ENCODE measurements around the gene FN1.
"Not testable (repeated sequence)": the region's sequence is repeated elsewhere in the genome, so short reads cannot be mapped to it uniquely, and the experiment has no call there.

The FN1 gene

DNA sequence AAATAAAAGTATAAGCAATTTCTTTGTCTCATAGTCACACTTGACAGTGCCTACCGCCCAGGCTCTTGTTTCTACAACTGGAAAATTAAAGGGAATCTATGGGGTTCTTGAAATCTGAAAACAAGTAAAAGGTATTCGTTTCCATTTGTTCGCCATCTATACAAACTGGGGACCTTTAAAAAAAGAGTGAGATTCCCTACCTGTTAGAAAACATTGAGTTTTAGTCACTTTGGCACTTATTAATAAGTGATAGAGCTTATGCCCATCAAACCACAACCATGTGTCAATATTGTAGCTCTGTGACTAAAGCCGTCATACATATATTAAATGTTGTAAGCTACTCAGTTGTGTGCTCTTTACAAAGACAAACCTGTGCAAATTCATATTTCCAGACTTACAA lies 13.2 kb downstream of the FN1 start:
- no peak for DNase-seq (ENCODE audit: low read depth)

DNA sequence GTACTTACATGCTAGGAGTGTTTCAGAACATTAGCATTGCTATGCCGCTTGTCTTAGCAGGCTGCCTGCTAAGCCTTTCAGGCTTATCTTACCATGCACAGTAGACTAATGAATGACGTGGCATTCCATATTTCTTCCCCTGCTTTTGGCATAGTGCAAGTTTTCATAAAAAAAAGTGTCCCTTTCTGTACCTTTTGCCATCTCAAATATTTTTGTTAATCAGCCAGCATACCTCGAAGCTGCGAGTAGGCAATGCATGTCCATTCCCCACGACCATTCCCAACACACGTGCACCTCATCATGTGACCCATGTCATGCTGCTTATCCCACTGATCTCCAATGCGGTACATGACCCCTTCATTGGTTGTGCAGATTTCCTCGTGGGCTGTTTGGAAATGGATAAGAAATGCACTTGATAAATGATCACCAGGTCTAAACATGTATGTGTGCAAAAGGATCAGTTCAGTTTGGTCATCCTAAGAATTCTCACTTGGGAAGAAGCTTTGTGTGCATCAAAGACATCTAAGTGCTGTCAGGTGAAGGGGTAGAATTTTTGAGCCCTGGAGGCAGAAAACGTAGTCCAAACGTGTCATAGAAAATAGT lies 13.9 kb downstream of the FN1 start:
- DNase-seq (ENCODE audit: low read depth) = no peak

DNA sequence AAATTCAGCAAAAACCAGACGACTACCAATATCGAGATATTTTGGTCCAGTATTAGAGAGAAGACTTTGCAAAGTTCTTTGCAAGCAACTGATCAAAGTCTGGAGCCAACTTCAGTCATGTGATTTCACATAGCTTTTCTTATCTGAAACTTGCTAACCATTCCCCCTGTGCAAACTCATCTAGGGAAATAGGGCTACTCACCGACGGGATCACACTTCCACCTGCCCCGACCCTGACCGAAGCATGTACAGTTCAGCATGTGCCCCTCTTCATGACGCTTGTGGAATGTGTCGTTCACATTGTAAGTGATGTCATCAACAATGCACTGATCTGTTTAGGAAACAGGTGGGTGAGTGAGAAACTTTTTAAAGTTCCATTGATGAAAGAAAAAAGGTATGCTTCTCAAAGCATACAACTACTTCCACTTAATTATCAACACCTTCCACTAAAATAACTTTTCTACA lies 15.4 kb downstream of the FN1 start:
- no peak for DNase-seq (ENCODE audit: low read depth)

DNA sequence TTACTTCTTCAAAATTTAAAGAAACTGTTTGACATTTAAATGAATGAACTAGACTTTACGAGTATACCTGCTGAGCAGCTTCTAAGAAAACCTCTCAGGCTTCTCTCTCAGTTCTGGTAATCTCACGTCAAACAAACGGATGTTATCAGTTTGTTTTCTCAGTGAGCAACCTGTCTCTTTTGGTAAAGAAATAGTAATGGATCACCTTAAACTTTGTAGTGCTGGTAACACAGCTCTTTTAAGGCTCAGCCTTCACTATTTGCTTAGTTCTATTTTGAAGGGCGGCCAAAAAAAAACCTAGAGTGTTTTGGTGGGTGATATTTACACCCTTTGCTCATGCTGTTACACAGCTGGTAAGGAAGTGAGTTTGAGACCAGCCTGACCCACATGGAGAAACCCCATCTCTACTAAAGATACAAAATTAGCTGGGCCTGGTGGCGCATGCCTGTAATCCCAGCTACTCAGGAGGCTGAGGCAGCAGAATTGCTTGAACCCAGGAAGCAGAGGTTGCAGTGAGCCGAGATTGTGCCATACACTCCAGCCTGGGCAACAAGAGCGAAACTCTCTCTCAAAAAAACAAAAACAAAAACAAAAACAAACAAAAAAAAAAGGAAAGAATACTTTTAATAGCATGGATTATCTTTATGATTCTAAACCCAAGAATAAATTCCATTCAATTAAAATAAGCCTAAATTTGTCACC lies 15.9 kb downstream of the FN1 start:
- no peak for DNase-seq (ENCODE audit: low read depth)

DNA sequence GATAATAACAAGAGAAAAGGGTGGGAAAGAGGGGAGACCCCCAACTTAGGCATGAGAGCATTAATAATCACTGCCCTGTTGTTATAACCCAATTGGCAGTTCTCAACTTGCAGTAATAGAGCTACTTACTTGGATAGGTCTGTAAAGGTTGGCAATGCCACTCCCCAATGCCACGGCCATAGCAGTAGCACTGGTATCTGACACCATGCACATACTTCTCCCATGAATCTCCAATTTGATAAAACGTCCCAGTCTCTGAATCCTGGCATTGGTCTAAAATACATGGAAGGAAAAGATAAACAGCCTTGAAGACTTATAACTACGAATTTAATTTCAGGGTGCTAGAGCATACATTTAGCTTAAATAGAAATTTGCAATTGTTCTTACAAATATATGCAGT lies 16.8 kb downstream of the FN1 start:
- no peak for DNase-seq (ENCODE audit: low read depth)

DNA sequence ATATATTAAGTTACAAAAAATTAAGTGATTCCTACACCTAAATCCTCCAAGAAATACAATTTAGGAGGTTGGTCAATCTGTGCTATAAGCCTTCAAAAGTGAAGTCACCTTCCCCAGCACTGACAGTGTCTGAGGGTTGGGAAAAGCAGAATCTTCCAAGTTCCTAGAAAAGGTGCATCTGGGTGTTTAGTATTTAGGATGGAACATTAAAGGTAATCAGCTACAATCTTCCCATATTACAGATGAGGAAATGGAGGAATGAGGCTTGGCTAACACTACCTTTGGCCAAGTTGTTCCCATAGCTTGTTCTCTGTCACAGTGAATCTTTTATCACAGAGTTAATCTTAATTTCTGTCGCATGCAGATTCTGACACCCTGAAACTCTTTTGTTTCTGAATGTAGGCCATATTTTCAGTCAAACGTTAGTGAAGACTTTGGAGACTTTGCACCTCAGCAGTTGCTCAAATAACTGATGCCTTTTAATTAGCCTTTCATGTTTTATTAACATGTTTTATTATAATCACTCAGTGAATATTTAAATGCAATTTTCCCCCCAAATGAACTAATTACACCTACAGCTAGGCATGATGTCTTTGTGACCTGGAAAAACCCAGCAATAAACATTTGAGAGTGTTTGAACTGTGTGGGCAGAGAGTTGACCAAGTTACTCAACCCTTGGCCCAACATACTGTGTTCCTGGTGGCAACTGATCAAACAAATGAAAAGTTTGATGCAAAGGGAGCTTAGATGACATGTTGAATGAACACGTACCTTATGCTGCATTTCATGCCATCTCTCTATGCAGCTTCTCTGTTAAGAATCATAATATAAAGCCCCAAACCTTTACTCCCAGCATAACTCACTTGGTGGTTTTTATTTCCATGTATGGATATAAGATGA lies 17.6 kb downstream of the FN1 start:
- DNase-seq (ENCODE audit: low read depth) = no peak

DNA sequence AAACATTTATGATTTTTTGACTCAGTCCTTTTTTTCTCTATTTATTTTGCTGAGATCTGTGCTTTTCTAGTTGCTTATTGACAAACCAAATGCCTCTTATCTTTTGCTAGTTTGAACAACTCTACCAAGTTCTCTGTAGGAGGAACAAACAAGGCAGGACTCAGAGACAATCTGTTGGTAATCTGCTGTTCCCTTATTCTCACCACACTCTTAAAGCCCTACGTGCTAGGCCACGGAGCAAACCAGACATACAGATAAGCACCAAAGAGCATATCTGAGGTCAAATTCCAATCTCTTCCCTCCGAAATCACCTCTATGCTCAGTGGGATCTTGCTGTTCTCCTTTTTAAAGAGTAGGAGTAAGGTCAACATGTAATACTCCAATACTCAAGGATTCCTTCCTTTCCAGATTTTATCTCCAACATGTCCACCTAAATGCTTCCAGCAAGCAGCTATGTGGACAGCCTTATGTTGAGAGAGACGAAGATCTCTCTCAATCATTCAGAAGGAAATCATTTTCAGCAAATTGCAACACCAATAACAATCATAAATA lies 18.4 kb downstream of the FN1 start:
- no peak for DNase-seq (ENCODE audit: low read depth)

DNA sequence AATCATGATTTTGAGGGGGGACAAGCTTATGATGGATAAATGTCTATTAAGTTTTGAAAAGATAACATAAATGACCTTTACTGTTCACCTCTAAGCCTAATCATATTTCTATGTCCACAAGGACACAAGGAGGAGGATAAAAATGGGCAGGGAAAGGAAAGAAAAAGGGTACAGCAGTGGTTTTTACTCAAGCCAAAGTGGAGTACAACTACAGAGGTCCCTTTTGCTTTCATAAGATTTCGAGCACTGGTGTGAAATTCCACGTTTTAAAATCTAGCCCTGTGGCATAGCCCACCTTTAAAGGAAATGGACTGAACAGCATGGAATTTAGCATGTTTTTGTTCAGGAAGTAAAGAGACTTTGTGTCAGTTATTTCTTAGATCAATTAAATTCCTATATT lies 19.2 kb downstream of the FN1 start:
- no peak for DNase-seq (ENCODE audit: low read depth)

DNA sequence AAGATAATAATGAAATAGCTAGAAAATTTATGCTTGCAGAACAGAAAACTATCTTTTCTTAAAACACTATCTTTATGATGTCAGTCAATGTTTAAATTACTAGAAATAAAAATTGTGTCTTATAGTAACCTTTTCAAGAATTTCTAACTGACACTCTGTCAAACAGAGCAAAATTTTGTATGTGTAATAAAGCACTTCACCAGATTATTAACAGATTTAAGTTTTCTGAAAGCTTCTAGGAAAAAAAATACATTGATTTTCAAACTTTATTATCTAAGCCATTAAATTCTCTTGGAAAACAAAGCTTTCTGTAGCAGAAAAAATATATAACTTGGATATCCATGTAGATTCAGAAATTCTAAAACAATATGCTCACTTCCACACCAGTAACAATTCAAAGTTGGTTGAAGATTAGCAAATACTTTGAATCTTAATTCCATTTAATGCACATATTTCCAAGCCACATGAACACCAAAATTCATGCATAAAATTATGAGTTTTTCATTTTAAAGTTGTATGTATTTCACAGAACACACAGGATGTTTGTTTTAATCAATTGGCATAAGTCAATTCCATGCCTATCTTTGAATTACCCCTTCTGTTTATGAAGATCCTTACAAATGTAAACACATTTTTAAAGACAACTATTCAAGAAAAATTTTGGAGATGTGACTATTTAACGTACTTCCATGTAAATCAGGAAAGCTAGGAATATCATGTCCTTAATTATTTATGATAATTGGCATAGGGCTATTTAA lies 19.9 kb downstream of the FN1 start:
- no peak for DNase-seq (ENCODE audit: low read depth)

DNA sequence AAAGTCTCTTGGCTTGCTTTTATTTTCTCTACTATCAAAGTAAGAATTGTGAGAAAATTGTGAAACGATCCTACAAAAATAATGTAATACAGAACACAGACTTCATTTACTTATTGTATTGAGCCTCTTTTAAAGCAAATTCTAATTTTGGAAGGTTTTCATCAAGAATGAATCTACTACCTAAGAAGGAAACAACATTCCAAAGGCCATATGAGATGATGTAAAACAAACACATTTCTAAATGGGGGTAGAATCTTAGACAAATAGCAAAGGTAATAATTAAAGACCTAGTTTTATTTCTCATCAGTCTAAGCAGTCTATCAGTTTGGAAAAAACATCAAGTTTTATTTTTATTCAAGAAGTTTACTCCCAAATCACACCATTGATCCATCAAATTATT lies 20.6 kb downstream of the FN1 start:
- no peak for DNase-seq (ENCODE audit: low read depth)

DNA sequence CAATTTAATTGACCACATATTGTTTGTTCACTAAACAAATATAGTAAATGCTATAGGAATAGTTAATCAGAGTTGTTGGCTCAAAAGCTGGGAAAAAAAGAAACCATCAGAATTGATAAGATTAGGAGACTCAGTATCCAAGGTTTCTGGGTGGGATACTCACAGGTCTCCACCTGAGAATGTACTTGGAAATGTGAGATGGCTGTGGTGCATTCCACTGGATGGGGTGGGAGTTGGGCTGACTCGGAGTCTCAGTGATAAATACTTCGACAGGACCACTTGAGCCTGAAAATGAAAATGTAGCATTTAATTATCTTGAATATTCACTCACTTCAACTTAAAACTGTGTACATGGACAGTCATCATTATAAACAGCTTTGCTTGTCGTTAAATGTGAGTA lies 21.2 kb downstream of the FN1 start:
- no peak for DNase-seq (ENCODE audit: low read depth)

DNA sequence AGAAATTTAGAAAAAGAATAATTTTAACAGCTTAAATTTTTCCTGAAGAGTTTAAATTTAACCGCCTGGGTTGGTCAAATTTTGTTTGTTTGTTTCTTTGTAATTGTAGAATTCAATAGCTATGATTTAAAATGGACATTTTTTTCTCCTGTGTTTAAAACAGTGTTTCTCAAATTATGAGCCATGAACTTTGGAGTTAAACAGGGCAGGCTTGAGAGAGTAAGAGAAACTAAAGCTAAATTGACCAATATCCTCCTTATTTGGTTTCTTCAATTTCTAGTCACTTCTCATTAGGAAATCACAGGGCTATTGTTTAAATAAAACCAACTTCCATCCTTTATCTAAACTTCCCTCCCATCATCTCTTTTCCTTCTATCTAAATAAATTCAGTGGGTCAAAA lies 21.9 kb downstream of the FN1 start:
- no peak for DNase-seq (ENCODE audit: low read depth)

DNA sequence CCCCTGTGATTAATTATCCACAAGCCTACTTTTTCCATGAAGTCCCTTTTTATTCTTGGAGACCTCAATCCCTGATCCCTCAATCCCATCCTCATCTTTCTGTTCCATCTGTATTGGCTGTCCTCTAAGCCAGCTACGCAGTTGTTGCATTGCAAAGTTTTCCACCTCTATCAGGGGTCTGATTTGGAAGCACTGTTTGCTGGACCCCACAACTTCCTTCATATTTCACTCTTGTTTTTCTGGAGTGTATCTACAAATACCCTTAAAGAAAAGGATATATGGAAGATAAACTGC lies 22.4 kb downstream of the FN1 start:
- DNase-seq (ENCODE audit: low read depth) = no peak

DNA sequence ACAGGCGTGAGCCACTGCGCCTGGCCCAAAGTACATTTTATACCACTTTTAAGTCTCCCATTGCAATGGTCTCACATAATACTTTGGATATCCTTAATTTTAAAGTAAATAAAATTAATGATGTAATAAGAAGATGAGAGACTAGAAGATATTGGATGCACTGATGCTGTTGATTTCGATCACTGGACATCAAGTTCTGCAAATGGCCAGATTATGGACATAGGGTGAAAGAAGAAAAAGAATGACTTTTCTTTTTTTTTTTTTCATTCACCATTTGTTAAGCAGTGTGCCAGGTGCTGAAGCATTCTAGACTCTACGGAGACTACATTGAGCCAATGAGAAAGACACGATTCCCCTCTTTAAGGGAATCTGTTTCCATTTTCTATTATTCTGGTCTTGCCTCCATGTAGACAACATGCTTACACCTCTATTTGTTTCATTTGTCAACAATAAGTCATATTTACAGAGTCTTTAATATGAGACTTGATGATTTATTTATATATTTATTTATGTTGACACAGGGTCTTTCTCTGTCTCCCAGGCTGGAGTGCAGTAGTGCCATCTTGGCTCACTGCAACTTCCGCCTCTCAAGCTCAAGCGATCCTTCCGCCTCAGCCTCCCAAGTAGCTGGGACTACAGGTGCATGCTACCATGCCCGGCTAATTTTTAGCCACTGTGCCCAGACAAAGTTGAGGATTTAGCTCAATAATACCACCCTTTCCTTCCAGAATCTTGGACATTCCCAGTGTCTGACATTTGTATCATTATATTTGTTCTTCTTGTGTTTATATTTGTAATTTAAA lies 23.7 kb downstream of the FN1 start:
- no peak for DNase-seq (ENCODE audit: low read depth)

DNA sequence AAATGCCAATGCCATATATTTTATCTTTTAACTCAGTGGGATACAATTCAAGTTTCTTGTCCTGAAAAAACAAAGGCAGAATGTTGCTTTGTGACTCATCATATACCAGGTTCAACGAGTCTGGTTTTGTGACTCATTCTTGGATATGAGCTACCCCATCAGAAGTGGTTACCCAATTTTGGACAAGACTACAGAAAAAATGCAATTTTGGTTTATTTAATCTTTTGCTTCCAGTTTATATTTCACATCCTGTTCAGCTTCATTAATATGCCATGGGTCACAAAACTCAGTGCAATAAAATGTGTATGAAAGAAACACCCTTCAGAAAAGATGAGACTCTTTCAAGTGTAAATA lies 25.0 kb downstream of the FN1 start:
- peak; percentile 83 for DNase-seq (ENCODE audit: low read depth)

DNA sequence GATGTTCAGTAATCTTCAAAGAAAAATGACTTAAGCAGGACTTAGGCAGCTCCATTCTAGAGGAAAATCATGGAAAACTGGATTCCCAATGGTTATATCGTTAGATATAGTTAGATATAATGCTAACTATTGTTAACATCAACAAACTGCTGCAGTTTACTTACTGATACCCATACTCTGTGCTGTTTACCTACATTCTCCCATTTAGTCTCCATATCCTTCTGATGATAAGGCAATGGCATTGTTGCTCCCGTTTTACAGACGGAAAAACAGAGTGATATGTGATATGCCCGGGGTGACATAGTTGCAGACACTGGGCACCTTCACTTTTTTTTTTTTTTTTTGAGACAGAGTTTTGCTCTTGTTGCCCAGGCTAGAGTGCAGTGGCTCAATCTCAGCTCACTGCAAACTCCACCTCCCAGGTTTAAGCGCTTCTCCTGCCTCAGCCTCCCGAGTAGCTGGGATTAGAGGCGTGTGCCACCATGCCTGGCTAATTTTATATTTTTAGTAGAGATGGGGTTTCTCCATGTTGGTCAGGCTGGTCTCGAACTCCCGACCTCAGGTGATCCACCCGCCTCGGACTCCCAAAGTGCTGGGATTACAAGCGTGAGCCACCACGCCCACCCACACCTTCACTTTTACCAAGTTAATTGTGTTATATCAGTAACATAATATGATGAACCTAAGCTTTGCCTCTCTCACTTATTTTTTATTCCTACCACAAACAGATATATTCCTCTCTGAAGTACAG lies 25.5 kb downstream of the FN1 start:
- not testable (repeated sequence) for DNase-seq (ENCODE audit: low read depth)

DNA sequence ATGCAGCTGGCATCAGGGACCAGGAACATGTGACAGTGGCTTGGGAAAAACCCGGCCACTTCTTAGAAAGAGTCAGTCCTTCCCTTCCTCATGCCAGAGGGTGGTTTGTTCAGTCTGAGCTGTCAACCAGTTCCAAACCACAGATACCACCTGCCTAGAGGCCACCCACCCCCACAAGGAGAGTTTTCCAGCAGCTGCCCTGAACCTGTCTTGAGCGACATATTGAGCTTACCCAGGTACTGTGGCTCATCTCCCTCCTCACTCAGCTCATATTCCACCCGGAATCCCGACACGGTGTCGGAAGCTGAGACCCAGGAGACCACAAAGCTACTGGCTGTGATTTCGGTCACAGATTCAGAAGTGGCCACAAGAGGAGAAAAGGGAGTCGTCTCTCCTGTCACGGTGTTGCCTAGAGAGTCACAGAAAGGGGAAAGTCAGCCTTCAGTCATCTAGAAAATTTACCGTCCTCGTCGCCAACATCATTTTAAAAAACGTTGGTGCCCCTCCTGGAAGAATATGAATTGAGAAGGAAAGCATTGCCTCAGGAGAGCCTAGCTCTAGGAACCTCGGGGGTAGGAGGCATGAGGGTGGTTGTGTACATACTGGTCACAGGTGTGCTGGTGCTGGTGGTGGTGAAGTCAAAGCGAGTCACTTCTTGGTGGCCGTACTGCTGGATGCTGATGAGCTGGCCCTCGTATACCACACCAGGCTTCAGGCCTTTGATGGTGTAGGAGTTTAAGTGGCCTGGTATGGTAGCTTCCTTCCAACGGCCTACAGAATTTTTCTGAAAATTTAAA lies 26.3 kb downstream of the FN1 start:
- no peak for DNase-seq (ENCODE audit: low read depth)

DNA sequence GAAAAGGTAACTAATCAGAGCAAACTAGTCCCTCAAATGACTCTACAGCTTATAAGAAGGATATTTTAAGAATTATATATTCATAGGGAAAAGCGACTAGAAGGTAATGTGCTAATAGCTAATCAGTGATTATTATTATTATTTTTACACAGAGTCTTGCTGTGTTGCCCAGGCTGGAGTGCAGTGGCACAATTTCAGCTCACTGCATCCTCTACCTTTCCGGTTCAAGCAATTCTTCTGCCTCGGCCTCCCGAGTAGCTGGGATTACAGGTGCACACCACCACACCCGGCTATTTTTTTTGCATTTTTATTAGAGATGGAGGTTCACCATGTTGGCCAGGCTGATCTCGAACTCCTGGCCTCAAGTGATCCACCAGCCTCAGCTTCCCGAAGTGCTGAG lies 27.4 kb downstream of the FN1 start:
- not testable (repeated sequence) for DNase-seq (ENCODE audit: low read depth)

DNA sequence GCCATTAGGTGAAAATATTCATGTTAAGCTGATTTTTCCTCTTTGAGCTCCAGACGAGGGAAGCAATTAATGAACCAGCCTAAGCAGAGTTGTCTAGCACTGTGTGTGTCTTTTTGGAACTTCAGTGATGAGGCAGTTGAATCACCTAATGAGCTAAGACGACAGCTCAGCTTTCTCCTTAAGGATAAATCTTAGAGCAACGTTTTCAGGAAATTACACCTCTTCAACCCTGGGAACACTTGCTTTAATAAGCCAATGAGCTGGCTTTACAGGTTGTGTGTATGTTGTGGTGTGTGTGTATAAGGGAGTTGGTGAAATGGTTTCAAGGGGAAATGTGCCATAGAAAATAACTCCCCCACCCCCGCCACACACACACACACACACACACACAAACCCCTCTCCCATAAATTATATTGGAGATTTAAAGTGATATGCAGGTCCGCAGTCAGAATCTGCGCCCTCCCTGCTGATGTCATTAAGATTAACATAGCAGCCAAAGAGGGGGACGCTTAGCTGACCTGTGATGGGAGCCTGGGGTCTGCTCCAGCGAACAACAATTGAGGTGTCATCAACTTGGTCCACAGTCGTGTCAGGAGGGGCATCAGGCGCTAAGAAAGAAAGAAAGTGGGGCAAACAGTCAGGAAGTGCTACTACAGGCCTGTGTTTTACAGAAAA lies 28.1 kb downstream of the FN1 start:
- no peak for DNase-seq (ENCODE audit: low read depth)

Data from GM04504 (cell line).